SH-SY5Y (cell line): ENCODE results near the gene BTBD3.

Source experiments
- GATA2 ChIP-seq: IDR thresholded peaks from 2 replicates; pipeline ENCODE4 v1.6.1; 2011; ENCODE audit warnings: mild to moderate bottlenecking, low read depth, low read length
- GATA3 ChIP-seq: IDR thresholded peaks from 2 replicates; pipeline ENCODE4 v1.6.1; 2011; ENCODE audit warnings: low read depth, mild to moderate bottlenecking, low read length, moderate library complexity

- TF ChIP-seq GATA2 (no peak), GATA3 (no peak)
These were observed 12.1 kb upstream of the BTBD3 start for GRCh38 chr20:11905460-11906179.
